GM18498 (cell line): Measurements from ENCODE around the gene MEIS2.

Experiments
- ATAC-seq: cut with Tn5 transposase; IDR thresholded peaks from one replicate; pipeline ENCODE4 v1.9.1; 2021; ENCODE audit warnings: mild to moderate bottlenecking, moderate library complexity; ENCODE audit not compliant: unreplicated experiment

The MEIS2 gene

GRCh38 chr15:37077623-37078351 is 22.6 kb downstream of the MEIS2 start:
- ATAC-seq, result no peak

GRCh38 chr15:37076543-37076942 is 23.8 kb downstream of the MEIS2 start:
- ATAC-seq, result no peak

- no peak for ATAC-seq
Observed at GRCh38 chr15:37075777-37076176, 24.6 kb downstream of the MEIS2 start.

GRCh38 chr15:37072181-37072580 is 28.2 kb downstream of the MEIS2 start:
- no peak for ATAC-seq

GRCh38 chr15:37071134-37071533 is 29.2 kb downstream of the MEIS2 start:
- no peak for ATAC-seq

GRCh38 chr15:37070686-37071085 is 29.7 kb downstream of the MEIS2 start:
- no peak for ATAC-seq

GRCh38 chr15:37061996-37062395 is 38.4 kb downstream of the MEIS2 start:
- no peak for ATAC-seq

- no peak for ATAC-seq
Observed at GRCh38 chr15:37059086-37059485, 41.3 kb downstream of the MEIS2 start.

- no peak for ATAC-seq
Observed at GRCh38 chr15:37058316-37058985, 41.9 kb downstream of the MEIS2 start.

- ATAC-seq, result no peak
Observed at GRCh38 chr15:37057831-37058230, 42.5 kb downstream of the MEIS2 start.

GRCh38 chr15:37057256-37057655 is 43.1 kb downstream of the MEIS2 start:
- ATAC-seq, result no peak

GRCh38 chr15:37056177-37057121 is 43.9 kb downstream of the MEIS2 start:
- ATAC-seq, result no peak

- no peak for ATAC-seq
Observed at GRCh38 chr15:37055481-37055880, 44.9 kb downstream of the MEIS2 start.

GRCh38 chr15:37054336-37054735 is 46.0 kb downstream of the MEIS2 start:
- no peak for ATAC-seq

- no peak for ATAC-seq
Observed at GRCh38 chr15:37053166-37053565, 47.2 kb downstream of the MEIS2 start.

GRCh38 chr15:37050345-37050744 is 50.0 kb downstream of the MEIS2 start:
- ATAC-seq, result no peak

- ATAC-seq, result no peak
Observed at GRCh38 chr15:37046876-37047614, 53.3 kb downstream of the MEIS2 start.

GRCh38 chr15:37045859-37046740 is 54.2 kb downstream of the MEIS2 start:
- no peak for ATAC-seq

- ATAC-seq, result no peak
Observed at GRCh38 chr15:37044915-37045648, 55.3 kb downstream of the MEIS2 start.
